Hematopoietic multipotent progenitor cell treated with erythropoietin and hydrocortisone succinate and interleukin-3 and kit ligand, for 4 days (in vitro differentiated cells): ENCODE results near the gene CSPG4.
"Not testable (repeated sequence)": the region's sequence is repeated elsewhere in the genome, so short reads cannot be mapped to it uniquely, and the experiment has no call there.

Experiments
- DNase-seq: peaks from one replicate; pipeline ENCODE4 v3.0.0-alpha.2; 2015

Gene CSPG4

DNA sequence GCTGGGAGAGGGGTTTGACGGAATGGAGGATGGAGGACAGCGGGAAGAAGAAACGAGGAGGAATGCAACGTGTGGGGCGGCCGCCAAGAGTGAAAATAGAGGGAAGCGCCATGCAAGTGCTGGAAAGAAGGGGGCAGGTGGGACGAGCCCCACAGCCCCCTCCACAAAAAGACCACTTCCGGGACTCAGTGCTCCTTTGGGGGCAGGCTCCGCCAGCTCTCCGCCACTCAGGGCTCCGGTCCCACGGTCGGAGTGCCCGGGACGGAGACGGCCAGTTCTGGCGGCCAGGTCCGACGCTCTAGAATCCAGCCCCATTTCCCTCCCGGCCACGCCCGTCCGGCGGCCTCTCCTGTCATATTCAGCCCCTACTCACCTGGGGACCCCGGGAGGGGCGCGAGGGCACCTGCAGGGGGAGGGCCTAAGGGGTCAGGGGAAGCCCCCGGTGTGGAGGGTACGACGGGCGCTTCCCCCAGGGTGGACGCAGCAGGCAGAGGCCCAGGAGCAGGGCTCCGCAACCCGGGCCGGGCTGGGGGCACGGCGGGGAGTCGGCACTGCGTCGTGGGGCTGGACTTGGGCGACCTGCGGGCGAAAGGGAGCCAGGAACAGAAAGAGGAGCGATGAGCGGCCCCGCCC, 25.5 kb upstream of the CSPG4 start:
- no peak for DNase-seq

- DNase-seq: not testable (repeated sequence)
Observed at GRCh38 chr15:75737116-75738013, 24.7 kb upstream of the CSPG4 start.

DNA sequence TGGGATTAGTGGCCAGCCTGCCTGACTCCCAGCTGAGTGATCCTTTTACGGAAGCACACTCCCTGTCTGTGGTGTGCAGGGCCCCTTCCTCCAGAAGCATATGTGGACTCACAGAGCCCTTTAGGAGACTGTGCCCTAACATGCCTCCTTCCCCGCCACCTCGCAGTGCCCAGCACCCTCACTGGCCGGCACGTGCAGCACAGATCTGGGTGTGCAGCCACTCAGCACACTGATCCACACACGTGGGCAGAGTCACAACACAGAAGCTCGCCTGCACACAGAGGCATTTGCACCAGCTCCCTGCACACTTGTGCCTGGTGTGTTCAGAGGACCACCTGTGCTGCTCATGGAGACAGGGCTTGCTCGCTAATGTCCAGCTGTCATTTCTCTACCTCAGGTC, 23.6 kb upstream of the CSPG4 start:
- no peak for DNase-seq

GRCh38 chr15:75734861-75735760, 22.5 kb upstream of the CSPG4 start:
- DNase-seq: not testable (repeated sequence)

DNA sequence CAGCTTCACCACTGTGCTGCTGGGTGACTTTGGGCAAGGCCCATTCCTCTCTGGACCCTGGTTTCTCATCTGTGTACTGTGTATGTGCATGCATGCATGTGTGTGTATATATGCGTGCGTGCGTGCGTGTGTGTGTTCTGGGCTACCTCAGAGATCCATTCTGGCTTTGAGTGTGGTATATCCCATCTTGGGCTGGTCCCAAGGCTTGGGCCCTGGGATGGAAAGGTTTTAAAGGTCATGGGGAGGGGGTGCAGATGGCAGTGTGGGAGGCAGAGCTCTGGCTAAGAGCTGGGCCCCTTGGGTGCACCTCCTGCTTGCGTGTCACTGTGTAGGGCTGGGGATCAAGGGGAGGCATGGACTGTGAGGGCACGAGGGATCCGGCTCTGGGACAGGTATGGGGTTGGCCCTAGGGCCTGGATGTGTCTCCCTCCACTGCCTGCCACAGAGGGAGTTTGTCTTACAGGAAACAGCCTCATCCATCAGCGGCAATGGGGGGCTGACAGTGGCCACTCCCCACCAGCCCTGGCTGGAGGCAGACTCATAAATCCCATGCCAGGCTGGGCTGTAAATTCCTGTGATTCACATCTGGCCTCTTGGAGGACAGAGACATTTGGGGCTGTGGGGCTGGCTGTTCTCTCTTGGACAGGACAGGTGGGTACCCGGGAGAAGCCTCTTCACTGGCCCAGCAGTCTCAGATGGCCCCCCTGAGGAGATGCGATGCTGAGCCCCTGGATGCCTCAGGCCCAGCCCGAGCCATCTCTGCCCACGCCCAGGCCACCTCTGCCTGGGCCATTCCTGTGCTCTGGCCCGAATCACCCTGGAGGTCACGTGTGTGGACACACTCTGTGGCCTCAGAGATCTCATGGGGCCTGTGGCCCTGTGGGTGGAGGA, 21.4 kb upstream of the CSPG4 start:
- no peak for DNase-seq

DNA sequence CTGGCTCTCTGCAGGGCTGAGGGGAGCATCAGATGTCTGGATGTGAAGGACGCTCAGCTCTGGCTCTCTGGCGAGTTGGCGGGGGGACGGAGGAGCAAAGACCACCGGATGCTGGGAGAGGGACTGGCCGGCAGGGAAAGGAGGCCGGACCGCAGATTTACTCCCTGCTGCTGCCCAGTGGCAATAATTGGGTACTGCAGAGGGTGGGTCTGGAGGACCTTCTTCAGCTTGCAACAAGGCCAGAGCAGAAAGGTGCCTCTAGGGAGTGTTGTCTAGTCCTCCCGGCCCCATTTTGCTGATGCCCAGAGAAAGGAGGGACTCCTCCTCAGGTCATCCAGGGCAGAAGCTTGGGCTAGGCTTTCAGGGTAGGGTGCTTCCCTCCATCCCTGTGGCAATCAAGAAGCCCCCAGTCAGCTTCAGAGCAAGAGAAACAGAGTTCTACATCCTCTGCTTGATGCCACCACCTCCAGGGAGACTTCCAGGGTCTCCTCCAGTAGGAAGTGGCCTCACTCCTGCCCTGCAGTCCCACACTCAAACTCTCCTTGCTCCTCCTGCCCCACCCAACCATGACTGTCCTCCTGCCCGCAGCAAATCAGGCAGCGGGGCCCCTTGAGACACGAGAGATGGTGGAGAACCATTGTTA, 20.3 kb upstream of the CSPG4 start:
- DNase-seq: peak; percentile 82

GRCh38 chr15:75732177-75732808, 19.6 kb upstream of the CSPG4 start:
- no peak for DNase-seq

- DNase-seq: peak; percentile 48
Observed at GRCh38 chr15:75731248-75732151, 18.9 kb upstream of the CSPG4 start.

DNA sequence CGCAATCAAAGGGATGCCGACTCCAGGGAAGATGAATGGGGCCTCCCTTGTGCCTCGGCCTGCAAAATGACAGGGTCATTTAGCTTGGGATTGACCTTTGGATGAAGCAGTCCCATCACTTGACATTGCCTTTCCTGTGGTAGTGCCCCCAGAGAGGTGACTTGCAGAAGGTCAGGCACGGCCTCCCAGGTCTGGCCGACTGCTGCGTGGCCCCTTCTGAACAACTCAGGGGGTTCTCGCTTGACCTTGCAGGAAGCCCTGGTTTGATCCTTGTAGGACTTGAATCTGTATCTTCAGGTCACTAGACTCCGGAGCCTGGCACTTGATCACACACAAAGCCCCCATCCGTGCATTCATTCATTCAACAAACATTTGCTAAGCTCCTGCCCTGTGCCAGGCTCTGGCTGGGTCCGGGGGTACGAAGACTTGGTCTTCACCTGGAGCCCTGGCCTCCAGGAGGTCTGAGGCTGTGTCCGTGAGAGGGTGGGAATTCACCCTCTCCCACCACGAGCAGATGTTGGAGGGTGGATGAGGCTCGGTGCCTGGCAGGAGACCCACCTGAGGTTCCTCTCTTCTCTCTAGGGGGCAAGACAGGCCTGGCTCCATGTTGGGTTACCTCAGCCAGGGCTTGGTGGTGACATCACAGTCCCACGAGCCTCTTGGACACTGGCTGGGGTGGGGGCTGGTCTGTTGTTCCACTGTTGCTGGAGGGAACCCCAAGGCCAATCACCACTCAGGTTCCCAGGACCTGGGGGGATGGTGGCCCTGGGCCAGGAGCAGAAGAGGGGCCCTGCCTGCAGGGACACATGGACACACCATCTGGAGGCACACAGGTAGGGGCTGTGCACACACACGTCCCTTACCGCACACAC, 18.0 kb upstream of the CSPG4 start:
- not testable (repeated sequence) for DNase-seq

GRCh38 chr15:75729326-75730069, 16.9 kb upstream of the CSPG4 start:
- no peak for DNase-seq

DNA sequence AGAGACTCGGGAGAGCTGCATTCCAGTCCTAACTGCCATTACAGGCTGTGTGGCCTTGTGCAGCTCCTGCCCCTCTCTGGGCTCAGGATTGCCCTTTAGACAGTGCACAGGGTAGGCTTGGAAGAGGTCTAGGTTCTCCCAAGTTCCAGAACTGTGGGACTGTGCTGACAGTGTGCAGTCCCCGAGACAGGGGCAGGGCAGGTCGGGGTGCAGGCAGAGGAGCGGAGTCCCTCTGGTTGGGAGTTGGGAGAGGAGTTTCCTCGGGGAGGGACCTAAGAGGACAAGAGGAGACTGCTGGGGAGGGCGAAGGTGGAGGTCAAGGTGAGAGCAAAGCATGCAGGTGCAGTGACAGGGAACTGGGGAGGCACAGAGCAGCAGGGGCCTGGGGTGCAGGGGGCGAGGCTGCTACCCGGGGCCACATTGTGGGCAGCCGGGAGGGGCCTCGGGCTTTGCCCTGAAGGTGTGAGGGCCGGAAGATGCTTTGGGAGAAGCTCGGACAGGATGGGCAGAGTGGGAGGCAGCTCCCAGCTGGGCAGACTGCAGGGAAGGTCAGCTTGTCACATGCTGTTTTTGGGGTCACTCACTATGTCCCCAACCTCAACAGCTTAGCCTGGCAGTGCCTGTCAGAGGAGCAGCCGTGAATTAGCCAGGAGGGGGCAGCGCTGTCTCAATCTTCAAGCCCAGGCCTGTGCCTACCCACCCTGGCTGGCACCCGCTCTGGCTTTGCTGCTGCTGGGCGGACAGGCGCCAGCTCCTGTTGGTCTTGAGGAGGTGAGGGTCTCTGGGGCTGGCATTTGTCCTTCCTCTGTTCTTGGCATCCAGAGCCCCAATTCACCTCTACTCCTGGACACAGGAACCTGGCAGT, 15.4 kb upstream of the CSPG4 start:
- peak; percentile 88 for DNase-seq

DNA sequence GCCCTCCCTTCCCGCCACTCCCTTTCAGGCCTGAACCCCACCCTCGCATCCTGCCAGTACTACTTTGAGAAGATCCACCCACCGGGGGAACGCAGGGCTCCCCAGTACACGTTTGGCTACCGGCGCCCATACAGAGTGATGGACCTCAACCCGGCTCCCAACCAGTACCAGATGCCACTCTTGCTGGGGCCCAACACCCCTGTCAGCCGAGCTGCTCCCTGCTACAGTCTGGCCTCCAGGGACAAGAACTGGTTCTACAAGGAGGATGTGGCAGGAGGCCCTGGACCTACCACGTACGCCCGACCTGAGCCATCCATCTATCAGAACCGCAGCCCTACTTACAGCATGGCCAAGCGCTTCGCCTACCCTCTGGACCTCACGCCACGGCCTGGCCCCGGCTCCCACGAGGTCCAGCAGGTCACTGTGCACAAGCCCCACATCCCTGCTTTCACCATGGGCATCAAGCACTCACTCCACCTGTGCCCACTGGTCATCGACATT, 14.4 kb upstream of the CSPG4 start:
- DNase-seq: no peak

GRCh38 chr15:75725719-75726607, 13.3 kb upstream of the CSPG4 start:
- DNase-seq: no peak

DNA sequence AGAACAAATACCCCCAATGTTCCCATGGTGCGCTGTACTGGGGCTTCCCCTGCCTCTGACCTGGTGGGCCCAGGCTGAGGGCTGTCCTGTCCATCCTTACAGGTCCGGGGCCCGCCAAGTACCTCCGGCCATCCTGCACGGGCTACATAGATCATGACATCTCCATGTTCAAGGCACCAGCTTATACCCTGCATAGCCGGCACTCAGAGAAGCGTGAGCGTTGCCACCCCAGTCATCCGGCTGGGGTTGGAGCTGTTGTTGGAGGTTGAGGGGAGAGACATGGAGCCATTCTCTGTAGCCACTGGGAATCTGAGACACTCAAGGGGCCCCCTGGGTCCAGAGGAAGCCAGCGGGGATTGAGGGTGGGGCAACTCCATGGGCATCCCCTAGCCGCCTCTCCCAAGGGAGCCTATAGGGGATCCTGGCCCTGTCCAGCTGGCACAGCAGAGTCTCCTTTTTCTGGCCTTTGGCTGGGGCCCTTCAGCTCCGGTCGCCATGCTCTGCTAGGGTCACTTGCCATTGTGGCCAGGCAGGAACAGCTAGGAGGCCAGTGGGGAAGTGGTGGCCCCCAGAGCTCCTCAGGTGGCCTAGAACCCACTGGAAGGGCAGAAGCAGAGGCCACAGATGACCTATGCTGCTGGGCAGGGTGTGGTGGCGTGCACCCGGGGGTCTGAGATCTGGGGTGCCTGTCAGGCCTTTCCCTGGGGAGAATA, 12.5 kb upstream of the CSPG4 start:
- no peak for DNase-seq
